ENCODE measurements around the gene DSC2. TPM values are rescaled to one million over a fixed set of nuclear protein-coding genes. Genes with fewer than 3 reads are reported as not detected.
"Not testable (repeated sequence)": the region's sequence is repeated elsewhere in the genome, so short reads cannot be mapped to it uniquely, and the experiment has no call there.

The DSC2 gene
- total RNA-seq, 2 donors from 2014 or later: 19.3 to 19.5 TPM

GRCh38 chr18:31042406-31043181 is 59.6 kb downstream of the DSC2 start, which contains the start of gene DSC3:
TSS of gene DSC3 (minus strand) at chr18:31042742. CDS start at chr18:31042660, 82 bp downstream.
- H3K27ac ChIP-seq: no peak within 1 kb of the TSS
- no peak for TF ChIP-seq CTCF (IDR thresholded peaks at IDR 0.05)
- H3K27me3 ChIP-seq: peaks cover 5 to 11% of the 10 kb centered on the region in 2 donors
- DNase-seq (ENCODE audit: low spot score): no peak
- H3K9me3 ChIP-seq: no peaks in the 10 kb centered on the region
- H3K4me1 ChIP-seq: peaks cover 0 to 23% of the 10 kb centered on the region in 2 donors
- no peaks in the 10 kb centered on the region for H3K36me3 ChIP-seq
- H3K4me3 ChIP-seq: peak within 1 kb of the TSS; percentile 23 to 43

DNA sequence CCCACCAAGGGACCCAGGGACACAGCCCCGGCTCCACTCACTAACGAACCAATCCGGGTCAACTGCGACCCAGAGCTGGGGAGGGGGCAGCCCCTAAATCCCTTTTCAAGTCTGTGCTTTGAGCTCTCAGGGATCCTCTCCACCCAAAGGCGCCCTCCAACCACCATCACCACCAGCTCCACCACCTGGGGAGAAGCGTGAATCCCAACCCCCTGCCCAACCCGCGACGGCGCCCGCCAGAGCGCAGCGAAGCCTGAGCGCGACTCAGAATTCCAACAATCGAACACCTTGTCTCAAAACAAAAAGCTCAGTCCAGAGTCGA is 60.2 kb downstream of the DSC2 start:
- peak overlapping the region; percentile 23 to 43 for H3K4me3 ChIP-seq

DNA sequence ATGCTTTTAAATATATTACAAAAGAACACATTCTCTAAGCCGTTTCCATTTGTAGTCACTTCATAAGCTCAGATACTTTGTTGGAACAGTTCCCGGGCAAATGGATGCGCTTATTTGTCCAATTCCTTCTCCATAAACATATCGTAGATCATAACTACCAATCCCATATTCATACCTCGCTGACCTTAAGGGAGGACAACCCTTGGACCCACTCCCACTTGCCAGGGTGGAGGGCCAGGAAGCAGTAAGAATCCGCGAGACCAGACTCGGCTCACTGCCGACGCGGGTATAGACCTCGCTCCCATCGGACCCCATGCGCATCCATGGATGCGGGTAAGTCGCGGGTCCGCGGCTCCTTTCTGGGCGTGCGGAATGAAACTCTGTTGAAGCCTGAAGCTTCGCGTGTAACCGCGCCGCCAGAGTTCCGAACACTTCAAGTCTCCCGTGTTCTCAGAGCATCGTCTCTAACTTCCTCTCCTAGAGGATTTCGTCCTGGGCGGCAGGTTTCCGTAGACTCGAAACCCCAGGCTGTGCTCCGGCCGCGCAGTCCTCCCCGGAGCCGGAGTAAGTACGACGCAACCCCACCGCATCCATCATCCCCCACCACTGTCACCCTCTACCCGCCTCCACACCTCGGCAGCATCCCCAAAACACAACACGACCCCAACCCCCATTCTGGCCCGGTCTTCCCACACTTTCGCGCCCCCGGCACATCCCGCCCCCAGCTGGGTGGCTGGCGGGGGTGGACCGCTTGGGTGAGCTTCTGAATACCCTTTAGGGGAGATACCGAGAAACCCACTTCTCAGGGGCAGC is 60.7 kb downstream of the DSC2 start:
- H3K27me3 ChIP-seq: peaks cover 5 to 11% of the 10 kb centered on the region in 2 donors
- DNase-seq (ENCODE audit: low spot score): no peak

More for the DNA sequence above, 60.2 kb downstream of the DSC2 start:
- Histone ChIP-seq H3K4me1 (peaks cover 0 to 23% of the 10 kb centered on the region in 2 donors), H3K36me3 (no peaks in the 10 kb centered on the region), H3K27me3 (peaks cover 5 to 11% of the 10 kb centered on the region in 2 donors), H3K9me3 (no peaks in the 10 kb centered on the region), H3K27ac (no peak overlapping the region)
- TF ChIP-seq CTCF (IDR thresholded peaks at IDR 0.05): no peak
- DNase-seq (ENCODE audit: low spot score): no peak

DNA sequence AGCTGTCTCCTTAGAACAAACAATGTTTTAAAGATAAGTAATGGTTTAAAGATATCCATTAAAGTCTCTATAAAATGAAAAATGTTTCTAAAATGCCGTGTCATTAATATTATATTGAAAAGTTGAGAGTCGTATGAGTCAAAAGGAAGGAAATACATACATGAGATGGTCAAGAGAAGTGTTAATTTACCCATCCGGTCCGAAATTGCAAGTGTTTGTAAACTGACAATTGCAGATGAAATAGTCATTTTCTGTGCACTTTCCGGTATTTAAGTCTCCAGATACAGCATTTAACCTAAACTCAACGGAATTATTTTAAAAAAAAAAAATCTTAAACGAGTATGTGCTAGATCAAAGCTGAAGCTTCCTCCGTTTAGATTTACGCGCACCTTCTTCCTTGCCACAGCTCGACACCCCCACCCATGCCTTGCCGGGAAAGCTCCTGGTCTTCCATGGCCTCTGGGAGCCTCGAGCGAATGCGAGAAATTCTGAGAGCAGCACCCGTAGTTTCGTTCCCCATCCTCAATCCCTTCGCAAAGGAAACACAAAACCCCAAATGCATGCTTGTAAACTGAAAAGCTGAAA is 61.4 kb downstream of the DSC2 start:
- Histone ChIP-seq H3K4me3 (peak overlapping the region; percentile 23 to 43), H3K27ac (no peak overlapping the region), H3K27me3 (peaks cover 5 to 11% of the 10 kb centered on the region in 2 donors), H3K4me1 (peaks cover 0 to 23% of the 10 kb centered on the region in 2 donors), H3K9me3 (no peaks in the 10 kb centered on the region), H3K36me3 (no peaks in the 10 kb centered on the region)
- no peak for TF ChIP-seq CTCF (IDR thresholded peaks at IDR 0.05)
- DNase-seq (ENCODE audit: low spot score): no peak

More for the DNA sequence above, 60.7 kb downstream of the DSC2 start:
- Histone ChIP-seq H3K9me3 (no peaks in the 10 kb centered on the region), H3K4me1 (peaks cover 0 to 23% of the 10 kb centered on the region in 2 donors), H3K27ac (no peak overlapping the region), H3K4me3 (peak overlapping the region; percentile 23 to 43), H3K36me3 (no peaks in the 10 kb centered on the region)
- no peak for TF ChIP-seq CTCF (IDR thresholded peaks at IDR 0.05)

DNA sequence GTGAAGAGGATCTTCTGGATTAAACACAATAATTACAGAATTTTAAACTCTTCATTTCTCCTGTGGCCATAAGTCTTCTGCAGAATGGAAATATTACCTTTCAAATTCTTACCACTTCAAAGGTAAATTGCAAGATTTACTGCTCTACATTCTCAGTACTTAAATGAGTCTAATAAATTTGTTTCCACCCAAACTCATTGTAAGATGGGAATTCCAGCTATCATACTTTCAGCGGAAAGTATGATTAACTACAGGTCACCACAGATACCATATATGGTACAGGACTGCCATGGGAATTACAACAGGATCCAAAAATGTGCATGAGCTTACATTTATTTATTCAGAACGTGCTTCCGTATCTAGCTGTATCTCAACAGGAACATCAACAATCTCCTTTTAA is 62.8 kb downstream of the DSC2 start:
- no peak for TF ChIP-seq CTCF (IDR thresholded peaks at IDR 0.05)
- Histone ChIP-seq H3K27me3 (peaks cover 5 to 11% of the 10 kb centered on the region in 2 donors), H3K36me3 (no peaks in the 10 kb centered on the region), H3K4me3 (no peak overlapping the region), H3K9me3 (no peaks in the 10 kb centered on the region), H3K4me1 (peaks cover 0 to 23% of the 10 kb centered on the region in 2 donors), H3K27ac (no peak overlapping the region)
- DNase-seq (ENCODE audit: low spot score): no peak

- not testable (repeated sequence) for H3K27ac ChIP-seq; DNase-seq (ENCODE audit: low spot score); H3K36me3 ChIP-seq; H3K9me3 ChIP-seq; H3K4me3 ChIP-seq
- peaks cover 5 to 11% of the 10 kb centered on the region in 2 donors for H3K27me3 ChIP-seq
- peaks cover 0 to 20% of the 10 kb centered on the region in 2 donors for H3K4me1 ChIP-seq
These were observed 64.5 kb downstream of the DSC2 start for GRCh38 chr18:31037686-31038085.
